ENCODE results near the gene HMCN1. TPM values are rescaled to one million over a fixed set of nuclear protein-coding genes. Genes with fewer than 3 reads are reported as not detected.

The HMCN1 gene
- total and polyA plus RNA-seq, 2 donors from 2014 or later, result 0.97 to 2.7 TPM

GRCh38 chr1:186213225-186213607 lies 479.0 kb downstream of the HMCN1 start:
- no peak overlapping the region for H3K4me3 ChIP-seq (ENCODE audit: low read length in 3 of 3)
- H3K9me3 ChIP-seq (ENCODE audit: control insufficient read depth in 2 of 3, insufficient read depth in 1 of 3, low read length in 3 of 3), result no peaks in the 10 kb centered on the region
- intact Hi-C loops (cut with DNase I), result no loop called here
- no peak for TF ChIP-seq CTCF (IDR thresholded peaks at IDR 0.05; ENCODE audit: borderline replicate concordance, extremely low read depth, insufficient read depth)
- FAIRE-seq (no peak), DNase-seq (no peak)
- H3K27me3 ChIP-seq (ENCODE audit: control insufficient read depth, insufficient read depth, low read length), result no peaks in the 10 kb centered on the region
- no peak overlapping the region for H3K27ac ChIP-seq (ENCODE audit: low read depth in 2 of 2, low read length in 2 of 2)
- peaks cover 0 to 2% (median 0%) of the 10 kb centered on the region in 3 donors for H3K4me1 ChIP-seq (ENCODE audit: control insufficient read depth in 2 of 3, insufficient read depth in 2 of 3, low read depth in 1 of 3, low read length in 3 of 3)
- no peaks in the 10 kb centered on the region for H3K36me3 ChIP-seq (ENCODE audit: control insufficient read depth in 2 of 3, insufficient read depth in 3 of 3, low read length in 3 of 3)
- no peak overlapping the region for H3K9ac ChIP-seq (ENCODE audit: low read length in 3 of 3)

GRCh38 chr1:186214791-186215190 lies 480.6 kb downstream of the HMCN1 start:
- FAIRE-seq (no peak), DNase-seq (no peak)
- Histone ChIP-seq H3K4me1 (ENCODE audit: control insufficient read depth in 2 of 3, insufficient read depth in 2 of 3, low read depth in 1 of 3, low read length in 3 of 3) (no peaks in the 10 kb centered on the region), H3K9ac (ENCODE audit: low read length in 3 of 3) (no peak overlapping the region), H3K9me3 (ENCODE audit: control insufficient read depth in 2 of 3, insufficient read depth in 1 of 3, low read length in 3 of 3) (no peaks in the 10 kb centered on the region), H3K27me3 (ENCODE audit: control insufficient read depth, insufficient read depth, low read length) (no peaks in the 10 kb centered on the region), H3K36me3 (ENCODE audit: control insufficient read depth in 2 of 3, insufficient read depth in 3 of 3, low read length in 3 of 3) (no peaks in the 10 kb centered on the region), H3K4me3 (ENCODE audit: low read length in 3 of 3) (no peak overlapping the region), H3K27ac (ENCODE audit: low read depth in 2 of 2, low read length in 2 of 2) (no peak overlapping the region)
- no peak for TF ChIP-seq CTCF (IDR thresholded peaks at IDR 0.05; ENCODE audit: borderline replicate concordance, extremely low read depth, insufficient read depth)
- intact Hi-C loops (cut with DNase I), result no loop called here

- Histone ChIP-seq H3K4me1 (ENCODE audit: control insufficient read depth in 2 of 3, insufficient read depth in 2 of 3, low read depth in 1 of 3, low read length in 3 of 3) (no peaks in the 10 kb centered on the region), H3K4me3 (ENCODE audit: low read length in 3 of 3) (no peak overlapping the region), H3K27ac (ENCODE audit: low read depth in 2 of 2, low read length in 2 of 2) (no peak overlapping the region), H3K27me3 (ENCODE audit: control insufficient read depth, insufficient read depth, low read length) (no peaks in the 10 kb centered on the region), H3K9me3 (ENCODE audit: control insufficient read depth in 2 of 3, insufficient read depth in 1 of 3, low read length in 3 of 3) (no peaks in the 10 kb centered on the region), H3K9ac (ENCODE audit: low read length in 3 of 3) (no peak overlapping the region), H3K36me3 (ENCODE audit: control insufficient read depth in 2 of 3, insufficient read depth in 3 of 3, low read length in 3 of 3) (no peaks in the 10 kb centered on the region)
- DNase-seq, result no peak
- intact Hi-C loops (cut with DNase I), result no loop called here
- no peak for TF ChIP-seq CTCF (IDR thresholded peaks at IDR 0.05; ENCODE audit: borderline replicate concordance, extremely low read depth, insufficient read depth)
- no peak for FAIRE-seq
Observed at GRCh38 chr1:186215636-186216035, 481.4 kb downstream of the HMCN1 start.

GRCh38 chr1:186218654-186219352 lies 484.6 kb downstream of the HMCN1 start:
- no peak overlapping the region for H3K4me3 ChIP-seq (ENCODE audit: low read length in 3 of 3)
- no peaks in the 10 kb centered on the region for H3K9me3 ChIP-seq (ENCODE audit: control insufficient read depth in 2 of 3, insufficient read depth in 1 of 3, low read length in 3 of 3)
- no peaks in the 10 kb centered on the region for H3K27me3 ChIP-seq (ENCODE audit: control insufficient read depth, insufficient read depth, low read length)
- no peaks in the 10 kb centered on the region for H3K4me1 ChIP-seq (ENCODE audit: control insufficient read depth in 2 of 3, insufficient read depth in 2 of 3, low read depth in 1 of 3, low read length in 3 of 3)
- no peak for TF ChIP-seq CTCF (IDR thresholded peaks at IDR 0.05; ENCODE audit: borderline replicate concordance, extremely low read depth, insufficient read depth)
- no peak overlapping the region for H3K9ac ChIP-seq (ENCODE audit: low read length in 3 of 3)
- H3K27ac ChIP-seq (ENCODE audit: low read depth in 2 of 2, low read length in 2 of 2), result no peak overlapping the region
- intact Hi-C loops (cut with DNase I), result no loop called here
- FAIRE-seq (no peak), DNase-seq (no peak)
- H3K36me3 ChIP-seq (ENCODE audit: control insufficient read depth in 2 of 3, insufficient read depth in 3 of 3, low read length in 3 of 3), result no peaks in the 10 kb centered on the region

All from kidney (tissue), 14 donors.